ENCODE data around the gene CBR3. TPM values are rescaled to one million over a fixed set of nuclear protein-coding genes. Genes with fewer than 3 reads are reported as not detected.

CBR3 gene
- total and polyA plus RNA-seq, 2 of the 4 experiments (the other 2 are of a cell fraction) = 13.4 to 15.4 TPM

DNA sequence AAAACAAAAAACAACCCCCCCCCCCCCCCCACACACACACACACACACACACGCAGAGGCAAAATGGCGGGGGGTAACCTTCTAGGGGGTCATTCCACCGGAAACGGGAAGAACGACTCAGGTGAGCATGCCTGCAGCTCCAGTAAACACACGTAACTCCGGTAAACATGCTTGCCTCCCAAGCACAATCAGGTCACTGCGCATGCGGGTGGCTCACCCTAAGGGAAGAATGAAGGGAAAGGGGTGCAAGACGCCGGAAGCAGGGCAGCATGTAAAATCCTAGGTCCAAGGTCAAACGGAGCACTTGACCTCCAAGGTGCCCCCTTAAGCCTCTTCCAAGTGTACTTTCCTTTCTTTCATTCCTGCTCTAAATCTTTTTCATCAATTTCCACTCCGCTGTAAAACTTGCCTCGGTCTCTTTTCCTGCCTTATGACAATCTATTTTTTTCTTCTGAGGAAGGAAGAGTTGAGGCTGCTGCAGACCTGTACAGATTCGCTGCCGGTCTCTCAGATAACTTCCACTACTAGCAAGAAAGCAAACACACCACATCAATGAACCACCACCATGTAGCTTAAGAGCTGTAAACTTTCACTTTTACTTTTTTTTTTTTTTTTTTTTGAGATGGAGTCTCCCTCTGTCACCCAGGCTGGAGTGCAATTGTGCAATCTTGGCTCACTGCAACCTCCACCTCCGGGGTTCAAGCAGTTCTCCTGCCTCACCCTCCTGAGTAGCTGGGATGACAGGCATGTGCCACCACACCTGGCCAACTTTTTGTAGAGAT, 21.0 kb upstream of the CBR3 start (continued):
- no peak for TF ChIP-seq RAD21 (IDR thresholded peaks at IDR 0.05; ENCODE audit: low read length)

DNA sequence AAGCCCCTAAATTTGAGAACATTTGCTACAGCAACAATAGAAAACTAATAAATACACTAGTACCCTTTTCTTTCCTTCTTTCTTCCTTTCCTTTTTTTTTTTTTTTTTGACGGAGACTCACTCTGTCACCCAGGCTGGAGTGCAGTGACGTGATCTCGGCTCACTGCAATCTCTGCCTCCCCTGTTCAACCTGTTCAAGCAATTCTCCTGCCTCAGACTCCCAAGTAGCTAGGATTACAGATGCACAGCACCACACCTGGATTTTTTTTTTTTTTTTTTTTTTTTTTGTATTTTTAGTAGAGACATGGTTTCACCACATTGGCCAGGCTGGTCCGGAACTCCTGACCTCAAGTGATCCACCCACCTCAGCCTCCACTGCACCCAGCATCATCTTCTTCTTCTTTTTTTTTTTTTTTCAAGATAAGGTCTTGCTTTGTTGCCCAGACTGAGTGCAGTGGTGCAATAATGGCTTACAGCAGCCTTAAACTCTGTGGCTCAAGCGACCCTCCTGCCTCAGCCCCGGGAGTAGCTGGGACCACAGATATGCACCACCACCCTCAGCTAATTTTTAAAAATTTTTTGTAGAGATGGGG, 19.6 kb upstream of the CBR3 start:
- ATAC-seq (ENCODE audit: low read depth) = no peak
- no peak overlapping the region for H4K91ac ChIP-seq (ENCODE audit: insufficient read depth, low read depth, low read length)
- no peak overlapping the region for H2AFZ ChIP-seq (replicated peaks; ENCODE audit: low read length, poor library complexity)
- H3K36me3 ChIP-seq (ENCODE audit: control insufficient read depth, insufficient read depth, low read length) = no peaks in the 10 kb centered on the region
- DNase-seq = no peak
- no peaks in the 10 kb centered on the region for H4K20me1 ChIP-seq (ENCODE audit: insufficient read depth, low read length)
- WGBS, 2 experiments (ENCODE audit: extremely low coverage in 2 of 2, insufficient read length in 1 of 2) = no CpG with 5 or more reads among the region's 6 CpGs
- no peak overlapping the region for H3K4me2 ChIP-seq (ENCODE audit: low read depth, low read length)
- no peaks in the 10 kb centered on the region for H3K79me1 ChIP-seq (ENCODE audit: low read depth in 1 of 2, low read length in 2 of 2)
- no peak overlapping the region for H3K23ac ChIP-seq (ENCODE audit: low read depth, low read length)
- no peak overlapping the region for H2AK5ac ChIP-seq (ENCODE audit: low read depth, low read length)
- H3K27ac ChIP-seq (ENCODE audit: insufficient read depth, low read length) = no peak overlapping the region
- intact Hi-C loops (cut with micrococcal nuclease) = loop anchor here (10.0 kb wide), 1 partner anchor 170 kb away; no protein-coding TSS in a partner anchor
- H4K5ac ChIP-seq (ENCODE audit: low read depth, low read length) = no peak overlapping the region
- no peak overlapping the region for H3K4me3 ChIP-seq (ENCODE audit: insufficient read depth, low read depth, low read length)
- no peak overlapping the region for H3K18ac ChIP-seq (ENCODE audit: low read depth, low read length)
- CTCF ChIA-PET = no interaction called here
- no peak overlapping the region for H3K56ac ChIP-seq (ENCODE audit: extremely low read depth, insufficient read depth, low read length)
- H3K14ac ChIP-seq (replicated peaks; ENCODE audit: low read depth, low read length) = no peak overlapping the region
- no peak overlapping the region for H2BK20ac ChIP-seq (ENCODE audit: low read depth, low read length)
- dilution Hi-C loops (cut with HindIII; ENCODE audit: low sequenced_read_pairs, unreplicated experiment) = no loop called here
- no peak overlapping the region for H2BK5ac ChIP-seq (ENCODE audit: low read depth, low read length, poor library complexity, severe bottlenecking)
- no peak overlapping the region for H2BK15ac ChIP-seq (ENCODE audit: low read depth, low read length)
- in situ Hi-C loops (cut with MboI; ENCODE audit: low sequenced_read_pairs) = no loop called here
- H2BK120ac ChIP-seq (ENCODE audit: low read depth, low read length) = no peak overlapping the region
- H2AK9ac ChIP-seq (replicated peaks; ENCODE audit: low read depth, low read length, poor library complexity) = no peak overlapping the region
- H3K27me3 ChIP-seq (ENCODE audit: control insufficient read depth, insufficient read depth, low read length) = no peaks in the 10 kb centered on the region; the same call in none of the 2 replicates
- H4K8ac ChIP-seq (ENCODE audit: low read depth in 2 of 2, low read length in 2 of 2) = no peak overlapping the region
- no peak overlapping the region for H3K4ac ChIP-seq (ENCODE audit: low read depth, low read length)
- H3K9me1 ChIP-seq (ENCODE audit: insufficient read depth, low read length) = no peaks in the 10 kb centered on the region
- peaks cover 2% of the 10 kb centered on the region; the same call in 1 of the 2 replicates for H3K9me3 ChIP-seq (ENCODE audit: control insufficient read depth, insufficient read depth, low read length)
- H3K9ac ChIP-seq (ENCODE audit: low read depth, low read length) = no peak overlapping the region
- POLR2A ChIA-PET (ENCODE audit: unreplicated experiment) = no interaction called here
- BruUV-seq (replicated peaks) = no TSS peak
- peaks cover 3% of the 10 kb centered on the region; the same call in 1 of the 2 replicates for H3K4me1 ChIP-seq (ENCODE audit: control insufficient read depth, insufficient read depth, low read length)
- TF ChIP-seq MAZ (IDR thresholded peaks at IDR 0.05; ENCODE audit: borderline replicate concordance, low read depth, low read length) = no peak
- TF ChIP-seq, protein P1, sequence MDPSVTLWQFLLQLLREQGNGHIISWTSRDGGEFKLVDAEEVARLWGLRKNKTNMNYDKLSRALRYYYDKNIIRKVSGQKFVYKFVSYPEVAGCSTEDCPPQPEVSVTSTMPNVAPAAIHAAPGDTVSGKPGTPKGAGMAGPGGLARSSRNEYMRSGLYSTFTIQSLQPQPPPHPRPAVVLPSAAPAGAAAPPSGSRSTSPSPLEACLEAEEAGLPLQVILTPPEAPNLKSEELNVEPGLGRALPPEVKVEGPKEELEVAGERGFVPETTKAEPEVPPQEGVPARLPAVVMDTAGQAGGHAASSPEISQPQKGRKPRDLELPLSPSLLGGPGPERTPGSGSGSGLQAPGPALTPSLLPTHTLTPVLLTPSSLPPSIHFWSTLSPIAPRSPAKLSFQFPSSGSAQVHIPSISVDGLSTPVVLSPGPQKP (IDR thresholded peaks at IDR 0.05; ENCODE audit: borderline replicate concordance, low read depth, low read length) = no peak
- no peak for TF ChIP-seq MAFK (IDR thresholded peaks at IDR 0.05; ENCODE audit: low read depth, low read length)
- TF ChIP-seq CEBPB (IDR thresholded peaks at IDR 0.05; ENCODE audit: low read depth, low read length) = no peak
- no peak for TF ChIP-seq POLR2A (IDR thresholded peaks at IDR 0.05; ENCODE audit: low read depth, low read length)
- TF ChIP-seq SMC3 (IDR thresholded peaks at IDR 0.05; ENCODE audit: low read depth, low read length) = no peak
- TF ChIP-seq MXI1 (IDR thresholded peaks at IDR 0.05; ENCODE audit: borderline replicate concordance, low read depth, low read length) = no peak
- no peak for TF ChIP-seq BHLHE40 (IDR thresholded peaks at IDR 0.05; ENCODE audit: low read depth, low read length)
- TF ChIP-seq RCOR1 (IDR thresholded peaks at IDR 0.05; ENCODE audit: insufficient replicate concordance, low read length) = no peak
- TF ChIP-seq CHD1 (IDR thresholded peaks at IDR 0.05; ENCODE audit: low read depth, low read length) = no peak
- no peak for TF ChIP-seq RFX5 (IDR thresholded peaks at IDR 0.05; ENCODE audit: low read depth, low read length)
- TF ChIP-seq, protein P2, sequence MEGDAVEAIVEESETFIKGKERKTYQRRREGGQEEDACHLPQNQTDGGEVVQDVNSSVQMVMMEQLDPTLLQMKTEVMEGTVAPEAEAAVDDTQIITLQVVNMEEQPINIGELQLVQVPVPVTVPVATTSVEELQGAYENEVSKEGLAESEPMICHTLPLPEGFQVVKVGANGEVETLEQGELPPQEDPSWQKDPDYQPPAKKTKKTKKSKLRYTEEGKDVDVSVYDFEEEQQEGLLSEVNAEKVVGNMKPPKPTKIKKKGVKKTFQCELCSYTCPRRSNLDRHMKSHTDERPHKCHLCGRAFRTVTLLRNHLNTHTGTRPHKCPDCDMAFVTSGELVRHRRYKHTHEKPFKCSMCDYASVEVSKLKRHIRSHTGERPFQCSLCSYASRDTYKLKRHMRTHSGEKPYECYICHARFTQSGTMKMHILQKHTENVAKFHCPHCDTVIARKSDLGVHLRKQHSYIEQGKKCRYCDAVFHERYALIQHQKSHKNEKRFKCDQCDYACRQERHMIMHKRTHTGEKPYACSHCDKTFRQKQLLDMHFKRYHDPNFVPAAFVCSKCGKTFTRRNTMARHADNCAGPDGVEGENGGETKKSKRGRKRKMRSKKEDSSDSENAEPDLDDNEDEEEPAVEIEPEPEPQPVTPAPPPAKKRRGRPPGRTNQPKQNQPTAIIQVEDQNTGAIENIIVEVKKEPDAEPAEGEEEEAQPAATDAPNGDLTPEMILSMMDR (conservative IDR thresholded peaks at IDR 0.05; ENCODE audit: low read depth, low read length) = no peak
- no peak for TF ChIP-seq FOS (IDR thresholded peaks at IDR 0.05; ENCODE audit: low read depth, low read length)
